Measurements from ENCODE around the gene CCDC107. TPM values are rescaled to one million over a fixed set of nuclear protein-coding genes. Genes with fewer than 3 reads are reported as not detected.

Gene CCDC107
- total and polyA plus RNA-seq, 2 of the 13 experiments (the other 11 are each of a cell fraction or from before 2014, with no cell fraction given): 7.1 to 15.2 TPM

GRCh38 chr9:35703906-35704672 is 46.0 kb downstream of the CCDC107 start:
- TF ChIP-seq NFKBIZ (CRISPR knock-in tag; IDR thresholded peaks at IDR 0.05): no peak
- 0 out of 2 replicates have a peak, but pooled peaks have one; percentile 8 for TF ChIP-seq MNT (IDR thresholded peaks at IDR 0.05)
- TF ChIP-seq TOE1 (CRISPR knock-in tag; IDR thresholded peaks at IDR 0.05): no peak
- no peak for TF ChIP-seq ETS1 (CRISPR knock-in tag; IDR thresholded peaks at IDR 0.05)
- no peak for TF ChIP-seq HNF4G (IDR thresholded peaks at IDR 0.05; ENCODE audit: borderline replicate concordance, low read depth, low read length)
- TF ChIP-seq HNF4G (CRISPR knock-in tag; IDR thresholded peaks at IDR 0.05; ENCODE audit: borderline replicate concordance, low read depth): no peak
- no peak for TF ChIP-seq ZNF740 (CRISPR knock-in tag; IDR thresholded peaks at IDR 0.05)
- TF ChIP-seq AGO2 (optimal IDR thresholded peaks at IDR 0.05; ENCODE audit: low read depth, low read length): peak; percentile 35
- no peak for TF ChIP-seq BCLAF1 (IDR thresholded peaks at IDR 0.05)
- no peak for TF ChIP-seq RELA (CRISPR knock-in tag; IDR thresholded peaks at IDR 0.05)
- TF ChIP-seq TIGD3 (CRISPR knock-in tag; IDR thresholded peaks at IDR 0.05; ENCODE audit: borderline replicate concordance): no peak
- H3K36me3 ChIP-seq (replicated peaks in 1 of 2; ENCODE audit: control insufficient read depth in 1 of 2, insufficient read depth in 2 of 2, low read length in 2 of 2): peaks cover 62 to 97% of the 10 kb centered on the region in 2 experiments
- no peaks in the 10 kb centered on the region for H3K27me3 ChIP-seq (ENCODE audit: control insufficient read depth in 1 of 2, insufficient read depth in 2 of 2, low read length in 2 of 2)
- no peak overlapping the region for H3K9ac ChIP-seq (ENCODE audit: insufficient read depth, low read depth, low read length)
- no peak overlapping the region for H3K4me3 ChIP-seq (replicated peaks in 1 of 3; ENCODE audit: insufficient read depth in 1 of 3, low read depth in 2 of 3, low read length in 3 of 3)
- H3K4me1 ChIP-seq (ENCODE audit: insufficient read depth, low read length): no peaks in the 10 kb centered on the region
- ATAC-seq: no peak
- ChIA-PET CTCF (ENCODE audit: low intra/inter-chr PET ratio, low total read pairs) (no interaction called here), POLR2A (no interaction called here)
- no peaks in the 10 kb centered on the region for H3K9me3 ChIP-seq (ENCODE audit: low read length)
- no peaks in the 10 kb centered on the region for H4K20me1 ChIP-seq (ENCODE audit: insufficient read depth, low read length)
- no peak overlapping the region for H3K4me2 ChIP-seq (ENCODE audit: low read depth, low read length)
- no peaks in the 10 kb centered on the region for H3K79me2 ChIP-seq (ENCODE audit: insufficient read depth, low read length)
- 97% methylated on average over 26 of the region's 26 CpGs for WGBS (ENCODE audit: low lambda C conversion rate)
- no peak overlapping the region for H3K27ac ChIP-seq (ENCODE audit: extremely low read length, insufficient read depth, low read length)
- intact Hi-C loops (cut with micrococcal nuclease; ENCODE audit: unreplicated experiment): no loop called here
- TSS peak; percentile 37 for BruUV-seq (replicated peaks)
- FAIRE-seq: no peak
- no peak overlapping the region for H2AFZ ChIP-seq (ENCODE audit: low read length)
- no peak for DNase-seq (ENCODE audit: low spot score)
- in situ Hi-C loops (cut with HindIII; ENCODE audit: extremely low pct_ligation_motif_present, low pct_unique_long_range_greater_than_20kb): no loop called here
